SKM-1 treated with dmso at 0.1 percent for 144 hours (cell line): ENCODE data around the gene JCAD.
"Not testable (repeated sequence)": the region's sequence is repeated elsewhere in the genome, so short reads cannot be mapped to it uniquely, and the experiment has no call there.

ENCODE experiments used
- DNase-seq: peaks from one replicate; lab custom pipeline; 2025; ENCODE audit not compliant: unreplicated experiment; lab: John Stamatoyannopoulos, UW

JCAD gene

GRCh38 chr10:29991382-29991781 is 68.0 kb downstream of the JCAD start:
- no peak for DNase-seq

GRCh38 chr10:29987471-29987870 is 71.9 kb downstream of the JCAD start:
- DNase-seq, result no peak

- no peak for DNase-seq
Measured at GRCh38 chr10:29982997-29983648, 76.3 kb downstream of the JCAD start.

GRCh38 chr10:29981510-29981909 is 77.9 kb downstream of the JCAD start:
- DNase-seq, result no peak

GRCh38 chr10:29980084-29980483 is 79.3 kb downstream of the JCAD start:
- no peak for DNase-seq

- not testable (repeated sequence) for DNase-seq
Measured at GRCh38 chr10:29979421-29979779, 80.0 kb downstream of the JCAD start.

- DNase-seq, result no peak
Measured at GRCh38 chr10:29977171-29977570, 82.2 kb downstream of the JCAD start.

- no peak for DNase-seq
Measured at GRCh38 chr10:29976134-29976533, 83.3 kb downstream of the JCAD start.

GRCh38 chr10:29974773-29975172 is 84.6 kb downstream of the JCAD start:
- DNase-seq, result no peak

- no peak for DNase-seq
Measured at GRCh38 chr10:29973921-29974320, 85.5 kb downstream of the JCAD start.

GRCh38 chr10:29970576-29970975 is 88.8 kb downstream of the JCAD start:
- DNase-seq, result no peak

GRCh38 chr10:29970012-29970396 is 89.4 kb downstream of the JCAD start:
- DNase-seq, result no peak

- DNase-seq, result no peak
Measured at GRCh38 chr10:29969255-29970011, 90.0 kb downstream of the JCAD start.

- no peak for DNase-seq
Measured at GRCh38 chr10:29968585-29968984, 90.8 kb downstream of the JCAD start.

- no peak for DNase-seq
Measured at GRCh38 chr10:29966269-29966668, 93.1 kb downstream of the JCAD start.
